HG03039 (cell line): ENCODE results near the gene VPS50.
A peak's percentile ranks its signal among the peaks of the same experiment; 100 is the strongest.

ENCODE experiments used
- ATAC-seq: cut with Tn5 transposase; IDR thresholded peaks from one replicate; pipeline ENCODE4 v1.9.1; 2021; ENCODE audit warnings: mild to moderate bottlenecking, moderate library complexity; ENCODE audit not compliant: unreplicated experiment

VPS50 gene

GRCh38 chr7:93231799-93232672 is at the start of gene VPS50:
TSS of gene VPS50 (plus strand) at chr7:93232366. CDS start at chr7:93232468, 102 bp downstream.
- ATAC-seq, result peak; percentile 99

DNA sequence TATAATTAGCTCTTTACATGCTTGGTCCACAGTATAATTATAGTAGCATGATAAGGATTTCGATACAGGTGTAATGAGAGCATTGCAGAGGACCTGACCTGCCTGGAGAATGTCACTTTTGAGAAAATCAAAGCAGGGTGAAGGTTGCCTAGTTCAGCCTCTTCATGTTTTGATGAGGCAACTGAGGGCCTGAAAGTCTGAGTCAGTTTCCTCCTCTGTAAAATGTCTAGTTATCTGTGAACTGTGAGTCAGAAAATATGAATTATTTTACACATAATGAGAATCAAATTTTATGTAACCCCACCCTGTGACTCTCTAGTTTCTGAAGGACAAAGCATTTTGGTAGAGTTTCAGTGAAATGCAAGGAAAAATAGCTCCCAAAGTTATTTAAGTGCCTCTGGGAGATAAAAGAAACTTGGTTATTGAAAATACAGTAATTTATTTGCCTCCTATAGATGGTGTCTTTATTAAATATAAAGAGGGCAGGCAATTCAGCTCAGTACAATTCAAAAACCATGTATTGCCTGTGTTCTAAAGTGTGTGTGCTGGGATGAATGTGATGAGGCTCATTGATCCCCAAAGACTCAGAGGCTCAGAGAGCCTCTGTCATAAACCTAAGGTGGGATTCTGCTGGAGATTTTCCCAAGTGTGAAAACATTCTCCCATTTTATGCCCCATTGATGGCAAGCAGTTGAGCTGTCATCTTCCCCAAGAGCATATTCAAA is 46.7 kb upstream of the VPS50 start:
- ATAC-seq, result no peak

GRCh38 chr7:93188870-93189634 is 43.1 kb upstream of the VPS50 start:
- no peak for ATAC-seq

DNA sequence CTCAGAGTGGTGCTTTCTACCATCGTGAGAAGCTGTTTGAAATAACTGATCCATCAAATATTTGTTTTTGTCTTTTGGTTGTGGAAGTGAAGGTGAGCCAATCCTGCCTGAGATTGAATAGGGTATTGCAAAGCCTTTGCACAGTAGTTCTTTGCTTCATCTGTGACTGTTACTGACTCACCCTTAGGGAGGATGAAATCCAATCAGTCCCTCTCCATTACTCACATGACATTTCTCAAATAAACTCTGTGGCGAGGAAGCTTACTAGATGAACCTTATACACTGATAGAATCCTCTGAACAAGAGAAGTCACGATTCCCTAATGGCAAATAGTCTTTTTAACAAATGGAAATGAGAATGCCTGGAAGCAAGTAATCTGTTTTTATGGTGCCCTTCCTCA is 37.8 kb upstream of the VPS50 start:
- no peak for ATAC-seq

- no peak for ATAC-seq
Measured at GRCh38 chr7:93196336-93196735, 35.8 kb upstream of the VPS50 start.

DNA sequence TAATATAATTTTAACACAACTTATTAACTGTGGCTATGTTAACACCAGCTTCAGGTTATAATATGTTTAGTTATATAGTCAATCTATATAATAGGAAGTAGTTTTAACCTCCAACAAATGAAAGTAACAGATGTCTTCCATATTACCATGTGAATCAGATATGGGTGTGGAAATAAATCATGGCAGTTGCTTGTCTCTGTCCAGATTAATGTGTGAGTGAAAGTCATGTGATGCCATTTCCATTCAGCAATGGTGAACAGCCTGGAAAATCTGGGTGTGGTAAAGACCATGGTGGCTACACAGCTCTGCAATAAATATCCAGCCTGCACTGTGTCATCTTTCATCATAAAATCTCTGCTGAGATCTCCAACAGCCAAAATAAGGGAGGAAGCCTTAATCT is 33.7 kb upstream of the VPS50 start:
- ATAC-seq, result no peak

GRCh38 chr7:93202594-93203250 is 29.4 kb upstream of the VPS50 start:
- ATAC-seq, result no peak

DNA sequence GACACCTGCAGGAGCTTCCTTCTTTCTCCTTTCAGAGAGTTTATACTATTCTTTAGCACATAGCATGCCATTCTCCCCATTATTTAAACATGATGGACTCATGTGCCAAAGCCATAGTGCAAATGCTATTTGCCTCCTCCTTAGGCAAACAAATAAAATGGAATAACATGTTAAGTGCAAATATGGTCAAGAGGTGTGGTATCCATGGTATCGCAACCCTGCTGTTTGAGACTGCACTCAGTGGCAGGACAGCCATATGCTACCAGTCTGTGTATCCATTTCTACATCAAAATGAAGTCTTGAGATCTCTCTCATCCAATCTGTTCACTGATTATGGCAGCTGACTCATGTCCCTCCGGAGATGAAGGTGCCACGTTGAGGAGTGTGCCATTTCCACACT is 28.7 kb upstream of the VPS50 start:
- no peak for ATAC-seq

GRCh38 chr7:93205046-93205445 is 27.1 kb upstream of the VPS50 start:
- no peak for ATAC-seq

DNA sequence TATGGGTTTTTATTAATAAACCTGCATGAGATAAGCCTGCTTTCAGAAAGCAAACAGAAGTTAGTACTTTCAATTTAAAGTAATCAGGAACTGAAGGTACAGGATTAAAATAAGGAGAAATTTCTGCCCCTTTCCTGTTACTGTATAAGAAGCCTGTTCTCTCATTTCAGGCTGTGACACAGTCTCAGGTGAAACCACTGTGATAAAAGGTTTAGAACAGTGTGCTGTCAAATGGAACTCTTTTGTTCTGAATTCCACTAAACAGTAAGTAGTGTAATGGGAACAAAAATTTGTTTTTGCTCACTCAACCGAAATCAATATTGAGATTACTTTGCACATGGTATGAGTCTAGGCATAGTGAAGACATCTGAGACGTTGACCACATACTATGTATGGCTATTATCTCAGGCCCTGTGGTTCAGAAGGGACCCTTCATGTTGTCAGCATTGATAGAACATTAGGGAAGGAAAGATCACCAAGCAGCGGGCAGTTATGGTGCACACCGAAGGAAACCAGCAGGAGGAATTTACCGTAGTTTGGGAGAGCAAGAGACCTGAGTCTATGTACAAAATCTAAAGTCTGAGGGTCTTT is 20.8 kb upstream of the VPS50 start:
- ATAC-seq, result no peak

GRCh38 chr7:93212881-93213280 is 19.3 kb upstream of the VPS50 start:
- no peak for ATAC-seq

- no peak for ATAC-seq
Measured at GRCh38 chr7:93218997-93219827, 13.0 kb upstream of the VPS50 start.

GRCh38 chr7:93219868-93220267 is 12.3 kb upstream of the VPS50 start:
- no peak for ATAC-seq

- no peak for ATAC-seq
Measured at GRCh38 chr7:93226310-93226709, 5.9 kb upstream of the VPS50 start, which contains the start of gene HEPACAM2. TSS of gene HEPACAM2 (minus strand) at chr7:93226469.

- ATAC-seq, result no peak
Measured at GRCh38 chr7:93228302-93228701, 3.9 kb upstream of the VPS50 start.

GRCh38 chr7:93231259-93231658 is 907 bp upstream of the VPS50 start:
- no peak for ATAC-seq

DNA sequence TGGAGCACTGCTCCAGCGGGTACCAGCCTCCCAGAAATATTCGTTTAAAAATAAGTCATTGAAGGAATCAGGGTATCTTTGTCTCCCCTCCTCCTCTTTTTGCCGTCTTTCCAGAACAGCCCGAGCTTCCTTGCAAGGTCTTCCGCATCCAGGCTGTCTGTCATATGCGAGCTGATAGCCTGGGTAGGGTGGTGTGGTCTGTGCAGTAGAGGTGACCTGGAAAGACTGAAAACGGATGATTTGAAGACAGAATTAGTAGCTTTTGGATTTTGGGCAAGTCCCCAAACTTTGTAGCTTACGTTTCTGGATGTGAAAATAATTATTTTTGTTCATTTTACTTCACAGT is 480 bp downstream of the VPS50 start:
- peak; percentile 3 for ATAC-seq

GRCh38 chr7:93235541-93235940 is 3.4 kb downstream of the VPS50 start:
- no peak for ATAC-seq

DNA sequence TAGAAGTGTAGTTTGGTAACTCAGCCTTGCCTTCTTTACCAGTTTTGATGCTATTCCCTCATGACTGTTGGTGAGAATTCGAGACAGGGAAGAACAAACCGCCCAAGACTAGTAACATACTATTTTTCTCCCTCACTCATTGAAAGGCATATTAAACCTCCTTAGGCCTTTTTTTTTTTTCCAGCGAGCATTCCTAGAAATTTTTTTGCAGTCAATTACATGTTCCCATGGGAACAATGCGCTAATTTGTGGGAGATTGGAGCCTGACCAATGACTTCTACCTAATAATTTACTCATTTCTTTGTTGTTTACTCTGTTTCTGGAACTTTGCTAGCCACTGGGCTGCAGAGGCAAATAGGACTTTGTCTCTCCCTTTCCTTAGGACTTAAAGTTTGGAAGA is 6.0 kb downstream of the VPS50 start:
- ATAC-seq, result no peak

GRCh38 chr7:93238748-93239147 is 6.6 kb downstream of the VPS50 start:
- ATAC-seq, result no peak
